GM12801 (cell line): Measurements from ENCODE around the gene FAM3B.

Experiments
- CTCF ChIP-seq: IDR thresholded peaks from one replicate; pipeline ENCODE4 v1.5.1; 2011; ENCODE audit warnings: control low read depth; ENCODE audit not compliant: insufficient read length; ENCODE audit errors: extremely low read depth

FAM3B gene

GRCh38 chr21:41316200-41317062 is at the start of gene FAM3B:
TSS of gene FAM3B (plus strand) at chr21:41316801. CDS start at chr21:41316880, 79 bp downstream.
- no peak for TF ChIP-seq CTCF

GRCh38 chr21:41267346-41267745 is 49.3 kb upstream of the FAM3B start:
- TF ChIP-seq CTCF = no peak

- no peak for TF ChIP-seq CTCF
These were observed 47.1 kb upstream of the FAM3B start for GRCh38 chr21:41269535-41269934.

GRCh38 chr21:41277196-41277595 is 39.4 kb upstream of the FAM3B start:
- no peak for TF ChIP-seq CTCF

- no peak for TF ChIP-seq CTCF
These were observed 38.8 kb upstream of the FAM3B start for GRCh38 chr21:41277846-41278245.

GRCh38 chr21:41280115-41280919 is 36.3 kb upstream of the FAM3B start:
- no peak for TF ChIP-seq CTCF

- TF ChIP-seq CTCF = no peak
These were observed 34.2 kb upstream of the FAM3B start for GRCh38 chr21:41282412-41282811.
